GM18951 (cell line): ENCODE data around the gene CELF1.

Experiments
- POLR2A ChIP-seq: IDR thresholded peaks from 4 replicates; pipeline ENCODE4 v1.6.1; 2011; ENCODE audit warnings: mild to moderate bottlenecking; ENCODE audit not compliant: insufficient read length, insufficient read depth; ENCODE audit errors: extremely low read depth
- in situ Hi-C: fragments of 300-500 bp; cut with MboI; formaldehyde crosslinking; loops from one replicate; pipeline ENCODE4 v1.12.0; 2022; ENCODE audit warnings: low sequenced_read_pairs, mixed read lengths, inconsistent platforms; ENCODE audit not compliant: unreplicated experiment

Gene CELF1

GRCh38 chr11:47506373-47506772 is 46.6 kb downstream of the CELF1 start:
- no peak for TF ChIP-seq POLR2A
- in situ Hi-C loops = no loop called here

- TF ChIP-seq POLR2A = no peak
- in situ Hi-C loops = no loop called here
These were observed 48.0 kb downstream of the CELF1 start for GRCh38 chr11:47504910-47505309.

- no peak for TF ChIP-seq POLR2A
- in situ Hi-C loops = no loop called here
These were observed 49.7 kb downstream of the CELF1 start for GRCh38 chr11:47503227-47503626.

GRCh38 chr11:47502767-47503166 is 50.2 kb downstream of the CELF1 start:
- TF ChIP-seq POLR2A = no peak
- in situ Hi-C loops = no loop called here

GRCh38 chr11:47501101-47501500 is 51.8 kb downstream of the CELF1 start:
- no peak for TF ChIP-seq POLR2A
- in situ Hi-C loops = no loop called here

- in situ Hi-C loops = no loop called here
- no peak for TF ChIP-seq POLR2A
These were observed 52.8 kb downstream of the CELF1 start for GRCh38 chr11:47500121-47500520.

GRCh38 chr11:47499614-47500013 is 53.3 kb downstream of the CELF1 start:
- no peak for TF ChIP-seq POLR2A
- in situ Hi-C loops = no loop called here

GRCh38 chr11:47499161-47499560 is 53.8 kb downstream of the CELF1 start:
- no peak for TF ChIP-seq POLR2A
- in situ Hi-C loops = no loop called here

GRCh38 chr11:47498584-47499152 is 54.3 kb downstream of the CELF1 start:
- in situ Hi-C loops = no loop called here
- no peak for TF ChIP-seq POLR2A

- no peak for TF ChIP-seq POLR2A
- in situ Hi-C loops = no loop called here
These were observed 54.8 kb downstream of the CELF1 start for GRCh38 chr11:47498149-47498548.

GRCh38 chr11:47496808-47497207 is 56.1 kb downstream of the CELF1 start:
- TF ChIP-seq POLR2A = no peak
- in situ Hi-C loops = no loop called here

GRCh38 chr11:47495856-47496217 is 57.1 kb downstream of the CELF1 start:
- in situ Hi-C loops = no loop called here
- no peak for TF ChIP-seq POLR2A

- no peak for TF ChIP-seq POLR2A
- in situ Hi-C loops = no loop called here
These were observed 57.7 kb downstream of the CELF1 start for GRCh38 chr11:47495011-47495855.

- in situ Hi-C loops = no loop called here
These were observed 63.6 kb downstream of the CELF1 start for GRCh38 chr11:47489395-47489755.

More at GRCh38 chr11:47489395-47489755, 63.6 kb downstream of the CELF1 start:
- no peak for TF ChIP-seq POLR2A
